ENCODE results near the gene SNF8. TPM values are rescaled to one million over a fixed set of nuclear protein-coding genes. Genes with fewer than 3 reads are reported as not detected.

Gene SNF8
- total RNA-seq, 1 experiment from 2014 or later = 156 TPM

DNA sequence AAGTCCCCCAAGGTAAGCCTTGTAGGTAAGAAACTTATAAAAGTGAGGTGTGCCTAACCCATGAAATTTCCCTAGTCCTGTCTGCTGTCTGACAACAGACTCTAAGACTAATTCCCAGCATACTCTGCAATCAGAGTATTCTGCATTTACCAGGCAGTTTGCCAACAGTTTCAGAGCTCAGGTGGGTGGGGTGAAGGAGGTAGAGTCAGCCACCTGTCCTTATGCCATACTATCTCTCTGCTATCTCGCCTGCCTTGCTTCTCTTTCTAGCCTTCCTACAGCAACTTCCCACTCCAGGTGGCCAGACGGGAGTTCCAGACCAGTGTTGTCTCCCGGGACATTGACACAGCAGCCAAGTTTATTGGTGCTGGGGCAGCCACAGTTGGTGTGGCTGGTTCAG lies 49.8 kb downstream of the SNF8 start:
- intact Hi-C loops (cut with micrococcal nuclease) = no loop called here
- CTCF ChIA-PET = interaction anchor here (0.6 to 2.4 kb wide), 6 partner anchors 14 to 518 kb away, joined by 3 to 9 read pairs (median 4); partner anchors contain the start of gene UBE2Z
- H3K4me3 Mint-ChIP-seq (ENCODE audit: unreplicated experiment) = no peak overlapping the region

DNA sequence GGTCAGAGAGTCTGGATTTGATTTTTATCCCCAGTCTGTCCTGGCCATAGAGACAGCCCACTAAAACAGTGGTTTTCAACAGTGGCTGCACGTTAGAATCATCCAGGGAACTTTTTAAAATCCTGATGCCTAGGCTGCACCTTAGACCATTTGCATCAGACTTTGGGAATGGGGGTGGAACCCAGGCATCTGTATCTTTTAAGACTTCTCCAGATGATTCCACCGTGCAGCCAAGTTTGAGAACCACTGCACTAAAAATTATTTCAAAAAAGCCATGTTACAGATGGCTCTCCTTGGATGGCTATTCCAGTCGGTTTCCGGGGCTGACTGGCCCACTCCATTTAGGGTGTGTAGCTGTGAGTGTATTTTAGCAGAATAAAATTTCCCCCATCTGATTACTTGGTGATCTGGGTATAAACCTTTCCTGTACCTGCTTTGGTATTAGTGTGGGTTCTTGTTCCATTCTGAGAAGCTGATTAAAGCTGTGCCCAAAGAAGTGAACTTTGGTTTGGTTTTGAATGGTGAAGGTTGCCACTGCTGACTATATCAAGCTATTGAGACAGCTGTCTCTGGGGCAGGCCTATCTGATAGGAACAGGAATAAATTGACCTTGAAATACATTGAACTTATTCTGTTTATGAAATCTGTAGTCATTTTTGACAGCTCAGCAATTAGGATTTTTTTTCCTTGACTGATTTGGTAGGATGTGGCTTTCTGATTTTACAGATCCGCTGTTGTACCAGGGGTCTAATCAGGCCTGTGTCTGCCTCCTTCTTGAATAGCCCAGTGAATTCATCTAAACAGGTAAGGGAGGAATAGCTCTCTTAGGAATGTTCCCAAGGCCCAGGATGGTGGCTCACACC lies 50.8 kb downstream of the SNF8 start:
- no peaks in the 10 kb centered on the region for H3K9me3 Mint-ChIP-seq (ENCODE audit: unreplicated experiment)
- H3K27me3 Mint-ChIP-seq (ENCODE audit: insufficient read depth, unreplicated experiment) = no peaks in the 10 kb centered on the region
- DNase-seq (ENCODE audit: unreplicated experiment) = no peak
- peak overlapping the region; percentile 99 for H3K4me3 Mint-ChIP-seq (ENCODE audit: unreplicated experiment)
- ChIA-PET POLR2A (interaction anchor here (0.7 to 5.5 kb wide), 18 partner anchors 9 to 1245 kb away, joined by 3 to 155 read pairs (median 8); partner anchors contain the start of genes SNF8 and UBE2Z), CTCF (interaction anchor here (0.7 to 2.4 kb wide), 9 partner anchors 9 to 1028 kb away, joined by 3 to 9 read pairs (median 4); partner anchors contain the start of gene UBE2Z)
- TF ChIP-seq, protein P1, sequence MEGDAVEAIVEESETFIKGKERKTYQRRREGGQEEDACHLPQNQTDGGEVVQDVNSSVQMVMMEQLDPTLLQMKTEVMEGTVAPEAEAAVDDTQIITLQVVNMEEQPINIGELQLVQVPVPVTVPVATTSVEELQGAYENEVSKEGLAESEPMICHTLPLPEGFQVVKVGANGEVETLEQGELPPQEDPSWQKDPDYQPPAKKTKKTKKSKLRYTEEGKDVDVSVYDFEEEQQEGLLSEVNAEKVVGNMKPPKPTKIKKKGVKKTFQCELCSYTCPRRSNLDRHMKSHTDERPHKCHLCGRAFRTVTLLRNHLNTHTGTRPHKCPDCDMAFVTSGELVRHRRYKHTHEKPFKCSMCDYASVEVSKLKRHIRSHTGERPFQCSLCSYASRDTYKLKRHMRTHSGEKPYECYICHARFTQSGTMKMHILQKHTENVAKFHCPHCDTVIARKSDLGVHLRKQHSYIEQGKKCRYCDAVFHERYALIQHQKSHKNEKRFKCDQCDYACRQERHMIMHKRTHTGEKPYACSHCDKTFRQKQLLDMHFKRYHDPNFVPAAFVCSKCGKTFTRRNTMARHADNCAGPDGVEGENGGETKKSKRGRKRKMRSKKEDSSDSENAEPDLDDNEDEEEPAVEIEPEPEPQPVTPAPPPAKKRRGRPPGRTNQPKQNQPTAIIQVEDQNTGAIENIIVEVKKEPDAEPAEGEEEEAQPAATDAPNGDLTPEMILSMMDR (IDR thresholded peaks at IDR 0.05; ENCODE audit: unreplicated experiment) = no peak
- BruUV-seq (replicated peaks) = no TSS peak
- intact Hi-C loops (cut with micrococcal nuclease) = loop anchor here (1.0 kb wide), 1 partner anchor 14 kb away; the partner anchor contains the start of gene UBE2Z
- H3K4me1 Mint-ChIP-seq (ENCODE audit: insufficient read depth, unreplicated experiment) = no peaks in the 10 kb centered on the region
- H3K36me3 Mint-ChIP-seq (ENCODE audit: insufficient read depth, unreplicated experiment) = peaks cover 37% of the 10 kb centered on the region
- peak overlapping the region; percentile 95 for H3K27ac Mint-ChIP-seq (ENCODE audit: low read depth, unreplicated experiment)

More for the DNA sequence above, 49.8 kb downstream of the SNF8 start:
- Mint-ChIP-seq H3K27ac (ENCODE audit: low read depth, unreplicated experiment) (no peak overlapping the region), H3K9me3 (ENCODE audit: unreplicated experiment) (no peaks in the 10 kb centered on the region), H3K4me1 (ENCODE audit: insufficient read depth, unreplicated experiment) (no peaks in the 10 kb centered on the region), H3K36me3 (ENCODE audit: insufficient read depth, unreplicated experiment) (peaks cover 37% of the 10 kb centered on the region), H3K27me3 (ENCODE audit: insufficient read depth, unreplicated experiment) (no peaks in the 10 kb centered on the region)
- TF ChIP-seq, protein P1 (IDR thresholded peaks at IDR 0.05; ENCODE audit: unreplicated experiment) = no peak
- peak; percentile 31 for DNase-seq (ENCODE audit: unreplicated experiment)
- BruUV-seq (replicated peaks) = no TSS peak
- POLR2A ChIA-PET = interaction anchor here (2.0 to 5.5 kb wide), 3 partner anchors 9 to 216 kb away, joined by 6 to 155 read pairs (median 42); partner anchors contain the start of gene UBE2Z

DNA sequence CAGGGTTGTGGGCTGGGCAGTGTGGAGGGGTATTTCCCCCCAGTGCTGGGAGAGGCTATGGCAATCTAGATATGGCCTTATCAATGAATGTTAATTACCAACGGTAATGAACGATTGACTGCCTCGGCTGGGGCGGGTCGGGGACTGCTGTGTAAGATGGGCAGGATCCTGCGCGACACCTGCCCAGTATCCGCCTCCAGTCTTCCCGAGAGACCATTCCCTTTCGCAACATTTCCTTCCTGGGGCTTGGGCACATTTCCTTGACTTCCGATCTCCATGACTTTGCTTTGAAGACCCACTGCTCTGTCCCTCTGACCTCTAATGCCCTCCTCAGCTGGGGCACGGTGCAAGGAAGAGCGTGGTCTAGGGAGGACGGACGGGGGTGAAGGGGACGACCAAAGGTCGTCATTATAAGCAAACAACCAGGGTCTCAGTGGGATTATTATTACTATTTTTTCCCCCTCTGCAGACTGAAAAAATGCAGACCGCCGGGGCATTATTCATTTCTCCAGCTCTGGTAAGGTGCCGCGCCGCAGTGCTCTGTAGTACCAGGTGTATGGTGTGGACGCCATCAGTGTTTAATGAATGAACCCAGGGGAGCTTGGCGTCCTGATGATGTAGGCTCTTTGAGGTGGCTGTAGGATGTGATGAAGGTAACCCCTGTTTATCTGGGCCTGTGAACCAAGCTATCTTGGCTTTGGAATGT lies 51.5 kb downstream of the SNF8 start:
- Mint-ChIP-seq H3K4me1 (ENCODE audit: insufficient read depth, unreplicated experiment) (no peaks in the 10 kb centered on the region), H3K36me3 (ENCODE audit: insufficient read depth, unreplicated experiment) (peaks cover 33% of the 10 kb centered on the region), H3K27ac (ENCODE audit: low read depth, unreplicated experiment) (peak overlapping the region; percentile 95), H3K27me3 (ENCODE audit: insufficient read depth, unreplicated experiment) (no peaks in the 10 kb centered on the region), H3K9me3 (ENCODE audit: unreplicated experiment) (no peaks in the 10 kb centered on the region), H3K4me3 (ENCODE audit: unreplicated experiment) (peak overlapping the region; percentile 99)
- POLR2A ChIA-PET = interaction anchor here (0.5 to 5.5 kb wide), 32 partner anchors 9 to 1244 kb away, joined by 3 to 155 read pairs (median 4); partner anchors contain the start of genes NFE2L1, SNF8 and UBE2Z
- CTCF ChIA-PET = interaction anchor here (0.5 to 2.3 kb wide), 12 partner anchors 9 to 1029 kb away, joined by 3 to 9 read pairs (median 4); no protein-coding TSS in a partner anchor
- DNase-seq (ENCODE audit: unreplicated experiment) = no peak
- intact Hi-C loops (cut with micrococcal nuclease) = loop anchor here (1.0 kb wide), 2 partner anchors 15 to 139 kb away; partner anchors contain the start of gene UBE2Z
- TF ChIP-seq, protein P1 (IDR thresholded peaks at IDR 0.05; ENCODE audit: unreplicated experiment) = no peak
- BruUV-seq (replicated peaks) = TSS peak; percentile 56
